ENCODE results near the gene CTDP1. TPM values are rescaled to one million over a fixed set of nuclear protein-coding genes. Genes with fewer than 3 reads are reported as not detected.

The CTDP1 gene
- total RNA-seq, 1 experiment from 2014 or later: 22.5 TPM

GRCh38 chr18:79677840-79678239 is 1.8 kb upstream of the CTDP1 start:
- H3K27me3 ChIP-seq (replicated peaks; ENCODE audit: insufficient read depth, low read depth, low read length, poor library complexity): no peaks in the 10 kb centered on the region
- TSS peak; percentile 67 for BruUV-seq (replicated peaks)
- H3K4me3 ChIP-seq (ENCODE audit: low read depth, low read length, poor library complexity, severe bottlenecking): peak overlapping the region; percentile 67
- H3K4me1 ChIP-seq (ENCODE audit: insufficient read depth, low read length, poor library complexity, severe bottlenecking): peaks cover 23% of the 10 kb centered on the region
- CTCF ChIA-PET: no interaction called here
- intact Hi-C loops (cut with micrococcal nuclease; ENCODE audit: unreplicated experiment): loop anchor here (10.0 kb wide), 1 partner anchor 287 kb away; the partner anchor contains the start of gene HSBP1L1
- TF ChIP-seq EZH2 (IDR thresholded peaks at IDR 0.05; ENCODE audit: borderline replicate concordance, low read depth, low read length, poor library complexity, severe bottlenecking): no peak
- no peak for TF ChIP-seq CTCF (conservative IDR thresholded peaks at IDR 0.05; ENCODE audit: low read depth, low read length)
- DNase-seq (ENCODE audit: low spot score): no peak
- H3K9me3 ChIP-seq (ENCODE audit: low read depth, low read length, poor library complexity, severe bottlenecking): no peaks in the 10 kb centered on the region
- H3K36me3 ChIP-seq (ENCODE audit: insufficient read depth, low read length, poor library complexity, severe bottlenecking): peaks cover 3% of the 10 kb centered on the region
- POLR2A ChIA-PET (ENCODE audit: low non-redundant PET): no interaction called here
- H3K27ac ChIP-seq (ENCODE audit: low read depth, low read length, poor library complexity, severe bottlenecking): no peak overlapping the region

GRCh38 chr18:79678665-79679551 is 695 bp upstream of the CTDP1 start:
- DNase-seq (ENCODE audit: low spot score): peak; percentile 99
- H3K27ac ChIP-seq (ENCODE audit: low read depth, low read length, poor library complexity, severe bottlenecking): peak overlapping the region; percentile 98
- intact Hi-C loops (cut with micrococcal nuclease; ENCODE audit: unreplicated experiment): loop anchor here (10.0 kb wide), 1 partner anchor 286 kb away; the partner anchor contains the start of gene HSBP1L1
- no peaks in the 10 kb centered on the region for H3K9me3 ChIP-seq (ENCODE audit: low read depth, low read length, poor library complexity, severe bottlenecking)
- no peak for TF ChIP-seq CTCF (conservative IDR thresholded peaks at IDR 0.05; ENCODE audit: low read depth, low read length)
- TF ChIP-seq EZH2 (IDR thresholded peaks at IDR 0.05; ENCODE audit: borderline replicate concordance, low read depth, low read length, poor library complexity, severe bottlenecking): no peak
- no TSS peak for BruUV-seq (replicated peaks)
- H3K36me3 ChIP-seq (ENCODE audit: insufficient read depth, low read length, poor library complexity, severe bottlenecking): peaks cover 3% of the 10 kb centered on the region
- H3K4me3 ChIP-seq (ENCODE audit: low read depth, low read length, poor library complexity, severe bottlenecking): peak overlapping the region; percentile 67
- H3K4me1 ChIP-seq (ENCODE audit: insufficient read depth, low read length, poor library complexity, severe bottlenecking): peaks cover 23% of the 10 kb centered on the region
- no peaks in the 10 kb centered on the region for H3K27me3 ChIP-seq (replicated peaks; ENCODE audit: insufficient read depth, low read depth, low read length, poor library complexity)
- ChIA-PET CTCF (no interaction called here), POLR2A (ENCODE audit: low non-redundant PET) (interaction anchor here (0.9 kb wide), 1 partner anchor 355 kb away, joined by 3 read pairs; no protein-coding TSS in a partner anchor)

- ChIA-PET POLR2A (ENCODE audit: low non-redundant PET) (interaction anchor here (0.6 kb wide), 1 partner anchor 125 kb away, joined by 3 read pairs; no protein-coding TSS in a partner anchor), CTCF (no interaction called here)
- TF ChIP-seq EZH2 (IDR thresholded peaks at IDR 0.05; ENCODE audit: borderline replicate concordance, low read depth, low read length, poor library complexity, severe bottlenecking) (no peak), CTCF (conservative IDR thresholded peaks at IDR 0.05; ENCODE audit: low read depth, low read length) (no peak)
- peaks cover 3% of the 10 kb centered on the region for H3K36me3 ChIP-seq (ENCODE audit: insufficient read depth, low read length, poor library complexity, severe bottlenecking)
- H3K27me3 ChIP-seq (replicated peaks; ENCODE audit: insufficient read depth, low read depth, low read length, poor library complexity): no peaks in the 10 kb centered on the region
- intact Hi-C loops (cut with micrococcal nuclease; ENCODE audit: unreplicated experiment): no loop called here
- TSS peak; percentile 31 for BruUV-seq (replicated peaks)
- H3K27ac ChIP-seq (ENCODE audit: low read depth, low read length, poor library complexity, severe bottlenecking): peak overlapping the region; percentile 98
- H3K9me3 ChIP-seq (ENCODE audit: low read depth, low read length, poor library complexity, severe bottlenecking): no peaks in the 10 kb centered on the region
- DNase-seq (ENCODE audit: low spot score): peak; percentile 57
- peaks cover 23% of the 10 kb centered on the region for H3K4me1 ChIP-seq (ENCODE audit: insufficient read depth, low read length, poor library complexity, severe bottlenecking)
- H3K4me3 ChIP-seq (ENCODE audit: low read depth, low read length, poor library complexity, severe bottlenecking): peak overlapping the region; percentile 67
These were observed 687 bp downstream of the CTDP1 start for GRCh38 chr18:79680100-79680879.

All from A673 (cell line).